ENCODE results near the gene AQP1.

The AQP1 gene

GRCh38 chr7:30886608-30887011 is 25.0 kb upstream of the AQP1 start:
- DNase-seq: no peak

- no peak for DNase-seq
Observed at GRCh38 chr7:30887464-30887872, 24.2 kb upstream of the AQP1 start.

GRCh38 chr7:30888747-30889146 is 22.9 kb upstream of the AQP1 start:
- DNase-seq: no peak

DNA sequence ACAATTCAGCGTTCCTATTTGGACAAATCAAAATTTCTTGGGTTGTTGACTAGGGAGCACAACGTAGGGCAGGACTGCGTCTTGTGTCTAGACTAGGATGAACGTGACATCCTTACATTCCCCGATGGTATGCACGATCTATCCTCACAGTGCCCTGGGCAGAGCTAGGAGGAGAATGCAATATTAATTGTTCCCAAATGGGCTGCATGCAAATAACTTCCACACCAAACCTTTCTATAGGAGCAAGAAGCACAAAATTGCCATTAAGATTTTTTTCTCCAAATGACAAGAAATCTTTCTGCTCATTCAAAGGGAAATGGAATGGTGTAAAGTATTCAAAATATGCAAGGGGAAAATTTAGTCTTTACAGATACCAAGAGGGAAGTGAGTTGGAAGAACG is 21.4 kb upstream of the AQP1 start:
- DNase-seq: no peak

DNA sequence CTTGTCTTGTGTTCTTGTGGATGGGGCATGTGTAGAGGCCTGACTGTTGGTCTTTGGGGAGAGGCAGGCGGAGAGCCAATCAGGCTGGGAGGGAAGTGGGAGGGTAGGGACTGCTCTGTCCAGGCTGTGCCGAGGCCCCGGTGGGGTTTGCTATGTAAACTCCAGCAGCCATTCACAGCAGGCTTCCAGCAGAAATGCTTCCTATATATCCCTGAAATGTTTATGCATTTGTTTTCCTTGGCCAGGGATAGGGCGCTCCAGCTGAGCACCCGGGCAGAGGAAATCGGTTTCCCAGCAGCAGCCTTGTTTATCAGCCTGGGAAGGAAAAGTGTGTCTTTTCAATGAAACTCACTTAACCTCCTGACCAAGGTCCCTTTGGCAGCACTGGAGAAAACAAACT is 18.3 kb upstream of the AQP1 start:
- no peak for DNase-seq

DNA sequence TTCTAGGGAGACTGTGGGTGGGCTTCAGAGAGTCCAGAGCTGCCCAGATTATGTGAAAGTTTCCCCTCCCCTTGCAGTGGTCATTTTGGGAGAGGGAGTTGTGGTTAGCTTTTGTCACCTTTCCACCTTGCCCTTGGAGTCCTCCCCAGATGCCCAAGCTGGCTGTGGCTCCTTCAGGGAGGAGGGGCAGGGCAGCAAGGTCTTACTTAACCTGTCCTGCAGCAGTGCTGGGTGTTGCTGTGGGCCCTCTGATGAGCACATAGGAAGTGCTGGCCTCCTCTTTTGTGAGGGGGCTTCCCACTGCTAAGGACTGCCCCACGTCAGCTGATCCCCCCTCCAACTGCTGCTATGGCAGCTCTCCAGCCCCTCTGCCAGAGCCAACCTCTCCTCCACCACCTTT is 17.6 kb upstream of the AQP1 start:
- no peak for DNase-seq

DNA sequence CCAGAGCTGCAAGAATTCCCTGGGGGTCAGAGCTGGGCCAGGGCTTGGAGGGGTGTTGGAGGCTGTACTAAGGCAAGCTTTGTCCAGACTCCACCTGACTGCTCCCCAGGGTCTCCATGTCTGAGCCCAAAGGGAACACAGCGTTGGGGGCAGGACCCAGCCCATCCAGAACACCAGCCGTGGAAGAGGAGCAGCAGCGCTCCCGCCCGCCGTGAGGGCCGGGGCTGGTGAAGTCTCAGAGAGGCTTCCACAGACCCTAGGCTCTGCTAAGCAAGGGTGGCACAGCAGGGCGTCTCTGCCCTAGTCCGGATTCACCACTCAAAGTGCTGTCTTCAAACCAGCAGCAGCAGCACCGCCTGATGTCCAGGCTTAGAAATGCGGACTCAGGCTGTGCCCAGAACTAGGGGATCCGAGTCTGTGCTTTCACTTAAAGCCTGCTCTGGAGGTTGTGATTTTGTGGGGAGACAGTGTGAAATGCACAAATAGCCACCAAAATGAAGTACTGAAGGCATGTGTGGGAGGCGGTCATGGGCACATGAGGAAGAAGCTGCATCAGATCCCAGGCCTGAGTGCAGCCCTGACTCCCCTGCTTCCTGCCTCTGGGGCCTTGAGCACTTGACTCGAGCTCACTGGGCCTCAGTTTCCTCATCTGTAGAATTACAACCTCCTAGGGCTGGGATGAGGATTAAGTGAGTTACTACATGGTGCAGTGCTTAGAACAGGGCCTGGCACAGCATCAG is 16.6 kb upstream of the AQP1 start:
- DNase-seq: no peak

GRCh38 chr7:30896036-30896435 is 15.6 kb upstream of the AQP1 start:
- no peak for DNase-seq

GRCh38 chr7:30896783-30897637 is 14.6 kb upstream of the AQP1 start:
- DNase-seq: no peak

GRCh38 chr7:30897770-30898169 is 13.9 kb upstream of the AQP1 start:
- no peak for DNase-seq

DNA sequence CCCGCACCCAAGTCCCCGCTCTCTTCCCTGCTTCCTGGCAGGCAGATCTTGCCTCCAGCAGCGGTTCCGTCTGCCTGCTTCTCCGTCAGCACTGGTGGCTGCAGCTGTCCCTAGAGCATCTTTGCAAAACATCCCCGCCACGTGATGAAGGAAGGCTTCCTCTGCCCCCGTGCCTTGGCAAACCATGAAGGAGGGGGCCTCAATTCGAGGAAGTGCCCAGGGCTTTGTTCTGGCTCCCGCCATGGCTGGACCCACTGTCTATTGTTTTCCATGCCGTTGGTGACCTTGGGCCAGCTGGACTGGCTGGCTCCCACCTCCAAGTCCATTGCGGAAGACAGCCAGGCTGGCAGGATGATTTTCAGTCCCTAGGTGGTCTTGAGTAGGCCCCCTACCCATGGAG is 13.2 kb upstream of the AQP1 start:
- DNase-seq: no peak

- no peak for DNase-seq
Observed at GRCh38 chr7:30899066-30899465, 12.6 kb upstream of the AQP1 start.

GRCh38 chr7:30899630-30900029 is 12.0 kb upstream of the AQP1 start:
- no peak for DNase-seq

- DNase-seq: no peak
Observed at GRCh38 chr7:30900053-30900452, 11.6 kb upstream of the AQP1 start.

- DNase-seq: no peak
Observed at GRCh38 chr7:30900803-30901362, 10.8 kb upstream of the AQP1 start.

- DNase-seq: no peak
Observed at GRCh38 chr7:30901856-30902255, 9.8 kb upstream of the AQP1 start.

DNA sequence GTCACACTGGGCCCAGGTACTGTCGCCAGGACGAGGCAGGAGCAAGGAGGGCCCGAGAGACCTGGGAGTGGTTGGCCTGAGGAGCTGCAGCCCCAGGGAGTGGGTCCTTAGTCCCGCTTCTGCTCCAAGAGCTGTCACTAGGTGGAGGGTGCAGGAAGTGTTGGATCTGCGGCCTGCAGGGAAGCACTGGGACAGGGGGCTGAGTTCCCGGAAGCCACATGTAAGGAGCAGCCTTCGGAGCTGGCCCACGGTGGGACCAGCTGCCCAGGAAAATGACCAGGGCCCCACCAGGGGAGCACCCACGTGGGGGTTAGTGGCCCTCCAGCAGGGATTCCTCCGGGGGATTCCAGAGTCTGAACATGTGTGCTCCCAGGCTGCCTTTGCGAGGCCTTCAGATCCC is 9.2 kb upstream of the AQP1 start:
- no peak for DNase-seq

DNA sequence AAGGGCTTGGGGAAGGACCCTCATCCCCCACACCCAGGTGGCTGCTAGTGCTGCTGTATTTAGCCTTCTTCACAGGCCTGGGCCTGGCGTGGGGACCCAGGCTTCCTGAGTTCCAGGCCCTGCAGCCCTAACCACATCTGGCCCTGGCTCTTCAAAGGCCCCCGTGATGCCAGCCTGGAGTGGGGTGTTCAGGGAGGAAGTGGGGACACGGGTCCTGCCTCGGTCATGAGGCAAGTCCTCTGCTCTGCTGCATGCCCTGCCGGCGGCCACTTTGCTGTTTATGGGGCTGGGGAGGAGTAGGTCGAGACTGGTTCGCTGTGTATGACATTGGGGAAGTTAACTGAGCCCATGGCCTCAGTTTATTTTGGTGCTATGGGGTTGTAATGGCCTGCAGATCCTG is 8.5 kb upstream of the AQP1 start:
- no peak for DNase-seq

DNA sequence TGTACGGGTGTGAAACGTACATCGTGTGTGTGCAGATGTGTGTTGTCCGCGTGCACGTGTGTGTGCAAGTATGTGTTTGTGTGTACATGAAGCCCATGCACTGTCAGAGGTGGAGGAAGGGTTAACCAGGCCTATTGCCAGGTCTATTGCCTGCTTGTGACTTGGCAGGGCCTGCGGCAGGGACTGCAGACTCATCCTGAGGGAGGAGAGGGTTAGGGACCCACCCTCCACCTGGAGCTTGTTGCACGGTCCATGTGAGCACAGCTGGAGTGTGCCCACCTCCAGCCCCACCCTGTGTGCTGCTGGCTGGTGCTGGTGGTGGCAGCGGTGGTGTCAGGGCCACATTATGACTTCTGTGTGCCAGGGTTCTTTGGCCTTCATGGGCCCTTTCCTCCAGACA is 7.1 kb upstream of the AQP1 start:
- DNase-seq: no peak

DNA sequence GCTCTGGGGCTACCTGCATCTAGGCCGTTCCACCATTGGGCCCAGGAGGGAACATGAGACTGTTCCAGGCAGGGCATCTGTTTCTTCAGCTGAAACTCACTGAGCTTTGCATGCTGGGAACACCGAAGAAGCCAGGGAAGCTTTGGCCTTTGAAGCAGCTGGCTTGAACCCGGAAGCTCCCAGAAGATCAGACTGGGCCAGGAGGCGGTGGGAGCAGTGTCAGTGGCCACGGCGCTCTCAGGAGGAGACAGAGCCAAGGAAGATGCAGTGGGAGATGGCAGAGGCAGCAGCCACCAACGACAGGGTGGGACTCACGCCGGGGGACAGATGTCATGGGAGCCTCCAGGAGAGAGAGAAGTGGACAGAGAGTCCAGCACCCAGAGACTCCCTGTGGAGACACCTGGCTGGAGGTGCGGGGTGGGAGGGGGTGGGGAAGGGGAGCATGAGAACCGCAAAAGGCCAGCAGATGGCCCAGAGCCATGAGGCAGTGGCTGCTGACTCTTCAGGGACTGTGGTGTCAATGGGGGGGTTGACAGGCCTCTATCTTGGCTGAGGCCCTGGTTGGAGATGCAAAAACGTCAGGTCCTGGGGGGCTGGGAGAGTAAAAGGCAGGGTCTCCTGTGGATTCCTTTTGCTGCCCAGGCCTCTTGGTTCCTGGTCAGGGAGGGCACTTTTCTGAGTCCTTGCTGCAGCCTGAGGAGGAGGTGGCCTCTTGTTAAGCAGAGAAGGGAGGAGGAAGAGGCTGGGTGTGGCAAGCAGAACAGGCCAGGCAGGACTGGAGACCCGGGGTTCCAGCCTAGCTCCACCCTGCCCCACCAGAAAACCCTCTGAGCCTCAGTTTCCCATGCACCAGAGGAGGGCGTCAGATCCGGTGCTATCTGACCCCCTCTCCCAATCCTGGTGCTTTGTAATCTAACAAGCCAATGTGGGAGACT is 6.3 kb upstream of the AQP1 start:
- no peak for DNase-seq

- no peak for DNase-seq
Observed at GRCh38 chr7:30906014-30906413, 5.6 kb upstream of the AQP1 start.

- no peak for DNase-seq
Observed at GRCh38 chr7:30906515-30907240, 5.0 kb upstream of the AQP1 start.

All from activated CD4-positive, CD25-positive, alpha-beta regulatory T cell (primary cell).